Measurements from ENCODE around the gene MED15.
"Not testable (repeated sequence)": the region's sequence is repeated elsewhere in the genome, so short reads cannot be mapped to it uniquely, and the experiment has no call there.

MED15 gene

DNA sequence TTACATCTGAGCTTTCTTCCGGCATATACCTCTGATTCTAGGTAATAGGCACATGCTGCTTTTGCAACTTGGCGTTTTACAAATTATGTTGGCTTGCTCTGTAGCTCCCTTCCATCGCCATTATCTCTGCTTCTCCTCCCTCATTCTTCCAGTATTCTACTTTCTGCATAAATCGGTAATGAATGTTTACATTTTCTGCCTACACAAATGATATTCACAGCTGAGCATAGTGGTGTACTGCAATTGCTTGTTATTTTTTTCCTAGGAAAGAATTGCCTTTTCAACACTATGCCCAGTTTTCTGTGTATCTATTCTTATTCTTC lies 18.9 kb downstream of the MED15 start:
- no peak for TF ChIP-seq POLR2A (IDR thresholded peaks at IDR 0.05; ENCODE audit: low read depth, low read length)
- FAIRE-seq (no peak), DNase-seq (ENCODE audit: insufficient read length, low spot score) (no peak)

DNA sequence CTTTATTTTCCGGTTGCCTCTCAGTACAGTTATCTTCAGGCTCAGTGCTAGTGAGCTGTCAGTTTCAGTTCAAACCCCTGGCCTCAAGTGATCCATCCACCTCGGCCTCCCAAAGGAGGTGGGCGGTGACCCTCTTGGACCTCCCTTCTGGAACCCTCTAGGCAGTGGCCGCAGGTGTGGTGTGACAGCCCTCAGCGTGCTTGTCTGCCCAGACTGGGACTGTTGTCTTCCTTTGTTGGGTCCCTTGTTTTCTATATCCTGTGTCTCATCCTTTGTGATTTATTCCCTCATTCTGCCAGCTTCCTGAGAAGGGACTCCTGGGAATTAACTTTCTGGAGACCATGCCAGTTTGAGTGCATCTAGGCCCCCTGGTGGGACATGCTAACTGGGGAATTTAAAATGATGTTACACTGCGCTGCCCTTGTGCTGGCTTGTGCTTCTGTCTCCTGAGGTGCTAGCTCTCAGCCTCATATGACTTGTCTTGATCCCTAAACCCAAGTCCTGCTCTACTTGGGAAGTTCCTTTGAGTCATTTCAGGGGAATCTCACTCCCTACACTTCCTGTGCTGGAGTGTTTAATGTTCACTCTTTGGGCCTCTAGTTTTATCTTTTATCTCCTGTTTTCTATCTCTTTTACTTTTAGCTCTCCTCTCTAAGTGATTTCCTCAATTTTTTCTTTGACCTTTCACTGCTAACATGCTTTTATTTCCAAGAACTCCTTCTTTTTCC lies 19.4 kb downstream of the MED15 start:
- FAIRE-seq = peak; percentile 74
- DNase-seq (ENCODE audit: insufficient read length, low spot score) = no peak
- TF ChIP-seq POLR2A (IDR thresholded peaks at IDR 0.05; ENCODE audit: low read depth, low read length) = no peak

DNA sequence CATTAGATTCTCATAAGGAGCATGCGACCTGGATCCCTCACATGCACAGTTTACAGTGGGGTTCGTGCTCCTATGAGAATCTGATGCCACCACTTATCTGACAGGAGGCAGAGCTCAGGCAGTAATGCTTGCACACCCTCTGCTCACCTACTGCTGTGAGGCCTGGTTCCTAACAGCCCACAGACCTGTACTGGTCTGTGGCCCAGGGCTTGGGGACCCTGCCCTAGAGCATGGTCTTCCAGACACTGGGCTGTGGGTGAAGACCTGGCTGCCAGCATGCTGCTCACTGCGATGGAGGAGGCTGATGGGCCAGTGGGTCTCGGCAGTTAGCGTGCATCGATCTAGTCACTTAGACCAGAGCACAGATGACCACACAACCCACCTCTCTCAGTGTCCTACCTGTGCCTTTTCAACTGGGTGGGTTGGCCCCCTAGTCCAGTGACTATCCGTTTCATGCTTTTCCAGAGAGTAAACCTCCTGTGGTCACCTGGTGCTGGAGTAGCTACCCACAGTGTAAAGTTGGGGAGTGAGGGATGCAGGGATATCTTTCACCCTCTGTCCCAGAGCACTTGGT lies 21.1 kb downstream of the MED15 start:
- FAIRE-seq (no peak), DNase-seq (ENCODE audit: insufficient read length, low spot score) (no peak)
- no peak for TF ChIP-seq POLR2A (IDR thresholded peaks at IDR 0.05; ENCODE audit: low read depth, low read length)

- peak; percentile 59 for DNase-seq (ENCODE audit: insufficient read length, low spot score)
- TF ChIP-seq POLR2A (IDR thresholded peaks at IDR 0.05; ENCODE audit: low read depth, low read length) = no peak
- peak; percentile 60 for FAIRE-seq
Observed at GRCh38 chr22:20530368-20531153, 23.2 kb downstream of the MED15 start.

DNA sequence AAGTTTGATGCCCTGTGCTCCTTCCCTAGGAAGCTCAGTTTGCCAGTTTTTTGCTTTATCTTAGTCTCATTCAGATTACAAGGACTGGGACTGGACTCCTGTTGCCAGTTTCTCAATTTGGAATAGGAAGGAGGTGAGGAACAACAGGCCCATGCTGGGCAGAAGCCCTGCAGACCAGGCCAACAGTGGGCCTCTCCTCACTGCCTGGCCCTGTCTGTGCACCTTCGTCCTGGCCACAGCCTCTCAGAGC lies 23.7 kb downstream of the MED15 start:
- DNase-seq (ENCODE audit: insufficient read length, low spot score) (no peak), FAIRE-seq (no peak)

GRCh38 chr22:20531404-20532201 lies 24.2 kb downstream of the MED15 start:
- peak; percentile 28; the same call in 1 of the 2 replicates for TF ChIP-seq POLR2A (IDR thresholded peaks at IDR 0.05; ENCODE audit: low read depth, low read length)
- FAIRE-seq (peak; percentile 11), DNase-seq (ENCODE audit: insufficient read length, low spot score) (peak; percentile 64)

More for the DNA sequence above, 23.7 kb downstream of the MED15 start:
- TF ChIP-seq POLR2A (IDR thresholded peaks at IDR 0.05; ENCODE audit: low read depth, low read length) = peak; percentile 40; the same call in 1 of the 2 replicates

DNA sequence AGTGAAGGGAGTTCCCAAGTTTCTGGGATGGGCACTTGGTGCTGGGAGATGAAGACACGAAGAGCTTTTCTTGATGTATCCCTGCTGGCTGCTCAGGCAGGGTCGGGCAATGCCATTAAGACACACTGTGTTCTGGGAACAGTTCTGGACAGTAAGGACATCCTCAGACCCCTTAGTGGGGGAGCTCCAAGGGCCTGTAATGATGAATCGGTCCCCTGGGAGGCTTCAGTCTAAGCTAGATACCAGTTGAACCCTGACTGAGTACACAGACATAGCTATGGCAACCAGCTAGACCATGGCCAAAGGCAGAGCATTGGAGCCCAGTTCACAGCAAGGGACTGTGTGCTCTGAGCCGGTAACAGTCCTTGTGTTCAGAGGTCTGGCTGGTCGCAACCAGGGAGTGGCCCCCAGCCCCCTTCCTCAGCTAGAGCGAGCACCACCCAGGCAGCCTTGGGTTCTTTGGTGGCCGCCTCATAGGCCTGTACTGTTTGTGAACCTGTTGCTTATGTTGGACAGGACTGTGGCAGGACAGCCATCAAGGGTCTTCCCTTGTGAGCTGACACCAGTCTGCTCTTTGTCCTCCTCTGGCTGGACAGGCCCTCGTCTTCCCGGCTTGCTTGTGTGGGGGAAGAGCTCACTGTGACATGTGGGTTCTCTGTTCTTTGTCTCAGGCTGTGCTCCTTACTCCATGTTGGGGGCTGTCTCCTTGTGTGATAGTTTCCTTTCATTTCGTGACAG lies 25.0 kb downstream of the MED15 start:
- no peak for DNase-seq (ENCODE audit: insufficient read length, low spot score)
- TF ChIP-seq POLR2A (IDR thresholded peaks at IDR 0.05; ENCODE audit: low read depth, low read length) = no peak
- FAIRE-seq = no peak

- no peak for TF ChIP-seq POLR2A (IDR thresholded peaks at IDR 0.05; ENCODE audit: low read depth, low read length)
- DNase-seq (ENCODE audit: insufficient read length, low spot score) (no peak), FAIRE-seq (no peak)
Observed at GRCh38 chr22:20533095-20533878, 25.9 kb downstream of the MED15 start.

DNA sequence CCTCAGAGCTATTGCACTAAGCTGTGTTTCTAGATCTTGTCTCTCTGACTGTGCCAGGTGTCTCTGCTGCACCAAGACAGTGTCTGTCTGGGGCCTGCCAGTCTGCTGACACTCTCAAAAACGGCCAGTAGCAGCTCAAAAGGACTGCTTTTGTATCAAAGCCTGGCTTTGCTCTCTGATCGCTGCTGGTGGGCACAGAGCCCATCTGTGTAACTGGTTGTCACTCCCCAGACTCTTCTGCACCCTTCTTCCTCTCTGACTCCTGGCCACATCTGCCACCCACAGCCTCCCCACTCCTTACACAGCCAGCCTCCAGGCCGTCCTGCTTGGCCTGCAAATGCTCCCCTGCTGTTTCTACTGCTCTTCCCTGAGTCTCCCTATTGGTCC lies 26.5 kb downstream of the MED15 start:
- FAIRE-seq (no peak), DNase-seq (ENCODE audit: insufficient read length, low spot score) (no peak)
- no peak for TF ChIP-seq POLR2A (IDR thresholded peaks at IDR 0.05; ENCODE audit: low read depth, low read length)

DNA sequence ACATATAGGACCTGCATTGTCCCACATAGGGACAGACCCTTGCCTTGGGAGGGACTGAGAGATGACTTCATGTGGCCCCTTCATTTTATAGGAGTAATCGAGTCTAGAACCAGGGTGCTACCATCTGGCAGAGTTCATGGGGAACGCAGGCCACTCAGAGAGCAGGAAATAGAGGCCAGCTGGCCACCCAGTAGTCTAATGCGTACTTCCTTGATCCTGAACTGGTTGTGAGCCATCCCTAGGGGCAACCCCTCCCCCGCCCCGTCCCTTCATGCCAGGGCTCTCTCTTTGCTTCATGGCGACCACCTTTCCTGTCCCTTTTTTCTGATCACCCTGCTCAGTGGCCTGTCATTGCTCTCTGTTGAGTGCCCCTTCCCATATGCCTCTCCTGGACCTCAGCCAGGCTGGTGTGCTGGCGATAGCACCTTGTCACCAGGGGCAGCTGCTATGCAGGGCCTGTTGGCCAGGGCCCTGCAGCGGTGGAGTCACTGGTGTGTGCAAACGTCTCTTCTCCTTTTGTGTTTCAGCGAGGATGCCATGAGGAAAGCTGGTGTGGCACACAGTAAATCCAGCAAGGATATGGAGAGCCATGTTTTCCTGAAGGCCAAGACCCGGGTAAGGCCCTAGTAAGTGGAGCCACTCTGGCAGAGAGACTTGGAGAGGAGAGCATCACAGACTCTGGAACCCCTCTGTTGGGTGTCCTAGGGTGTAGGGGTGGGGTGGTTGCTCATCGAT lies 29.3 kb downstream of the MED15 start:
- DNase-seq (ENCODE audit: insufficient read length, low spot score) (no peak), FAIRE-seq (no peak)
- TF ChIP-seq POLR2A (IDR thresholded peaks at IDR 0.05; ENCODE audit: low read depth, low read length) = no peak

DNA sequence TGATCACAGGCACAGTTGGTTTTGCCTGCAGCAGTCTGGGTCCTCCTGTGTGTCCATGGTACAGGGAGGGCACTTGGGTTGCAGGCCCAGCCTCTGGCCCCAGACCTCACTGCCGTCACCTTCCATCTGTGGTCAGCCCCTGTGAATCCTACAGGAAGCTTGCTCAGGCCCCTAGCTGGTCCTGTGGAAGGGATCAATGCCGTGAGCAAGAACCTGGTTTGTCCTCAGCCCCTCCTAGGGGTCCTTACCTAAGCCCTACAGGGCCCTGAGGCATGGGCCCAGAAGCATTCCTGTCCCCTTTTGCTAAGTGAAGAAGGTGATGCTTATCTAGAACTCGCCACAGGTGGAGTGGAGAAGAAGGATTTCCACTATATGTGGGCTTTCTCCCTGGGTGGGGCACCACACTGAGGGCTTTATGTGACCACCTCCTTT lies 29.9 kb downstream of the MED15 start:
- FAIRE-seq = no peak
- DNase-seq (ENCODE audit: insufficient read length, low spot score) = no peak
- no peak for TF ChIP-seq POLR2A (IDR thresholded peaks at IDR 0.05; ENCODE audit: low read depth, low read length)

DNA sequence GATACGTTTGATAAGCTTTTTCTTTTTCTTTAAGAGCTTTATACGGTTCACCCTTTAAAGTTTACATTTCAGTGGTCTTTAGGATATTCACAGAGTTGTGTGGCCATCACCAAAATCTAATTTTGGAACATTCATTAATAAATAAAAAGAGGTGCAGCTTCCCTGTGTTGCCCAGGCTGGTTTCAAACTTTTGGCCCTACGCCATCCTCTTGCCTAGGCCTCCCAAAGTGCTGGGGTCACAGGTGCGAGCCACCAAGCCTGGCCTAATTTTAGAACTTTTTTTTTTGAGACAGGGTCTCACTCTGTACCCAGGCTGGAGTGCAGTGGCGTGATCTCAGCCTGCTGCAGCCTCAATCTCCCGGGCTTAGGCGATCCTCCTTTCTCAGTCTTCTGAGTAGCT lies 30.6 kb downstream of the MED15 start:
- DNase-seq (ENCODE audit: insufficient read length, low spot score) (no peak), FAIRE-seq (no peak)
- TF ChIP-seq POLR2A (IDR thresholded peaks at IDR 0.05; ENCODE audit: low read depth, low read length) = no peak

GRCh38 chr22:20538875-20539274 lies 31.5 kb downstream of the MED15 start:
- DNase-seq (ENCODE audit: insufficient read length, low spot score); FAIRE-seq: not testable (repeated sequence)

Measured in H54 (cell line).